IMR-90 (cell line): ENCODE measurements around the gene TMEM53. TPM values are rescaled to one million over a fixed set of nuclear protein-coding genes. Genes with fewer than 3 reads are reported as not detected.

Experiments used
- ATAC-seq: fragments of 200-7000 bp; cut with Tn5 transposase; 2 replicates; pipeline ENCODE4 v1.9.1; 2020; ENCODE audit warnings: low read depth, mild to moderate bottlenecking, moderate library complexity
- BruUV-seq: library from RNA; stranded (reverse); fragments of 400-500 nt; replicated peaks from 2 replicates; lab custom pipeline; 2021; lab: Mats Ljungman, UMichigan
- CTCF ChIA-PET: fragments of 300-600 bp; formaldehyde crosslinking; extraction: SDS; loops from one replicate; lab custom pipeline; 2021; ENCODE audit warnings: antibody characterized with exemption; lab: Yijun Ruan, JAX
- POLR2A ChIA-PET: fragments of 300-600 bp; sonication (Branson Sonifier 250); formaldehyde crosslinking; loops from one replicate; lab custom pipeline; 2022; ENCODE audit warnings: antibody characterized with exemption; ENCODE audit not compliant: unreplicated experiment; lab: Charles Lee
- DNase-seq: peaks from one replicate; pipeline ENCODE4 v3.0.0; 2013
- H2AFZ ChIP-seq: replicated peaks from 2 replicates; pipeline ENCODE3; 2013; ENCODE audit warnings: low read length, mild to moderate bottlenecking; ENCODE audit not compliant: poor library complexity
- H2AK5ac ChIP-seq: 2 replicates; pipeline ENCODE4 v1.6.1; 2013; ENCODE audit warnings: low read depth, low read length, inconsistent platforms
- H2AK9ac ChIP-seq: replicated peaks from 2 replicates; pipeline ENCODE3; 2013; ENCODE audit warnings: mild to moderate bottlenecking, low read depth, low read length, moderate library complexity; ENCODE audit not compliant: poor library complexity
- H2BK120ac ChIP-seq: 2 replicates; pipeline ENCODE4 v1.6.1; 2013; ENCODE audit warnings: low read depth, low read length, inconsistent platforms
- H2BK15ac ChIP-seq: 3 replicates; pipeline ENCODE4 v1.6.1; 2013; ENCODE audit warnings: low read depth, low read length, inconsistent platforms
- H2BK20ac ChIP-seq: 2 replicates; pipeline ENCODE4 v1.6.1; 2013; ENCODE audit warnings: low read depth, mild to moderate bottlenecking, inconsistent platforms, low read length, moderate library complexity
- H2BK5ac ChIP-seq: 2 replicates; pipeline ENCODE4 v1.6.1; 2013; ENCODE audit warnings: mild to moderate bottlenecking, low read depth, low read length, inconsistent platforms; ENCODE audit not compliant: poor library complexity, severe bottlenecking
- H3K14ac ChIP-seq: replicated peaks from 2 replicates; pipeline ENCODE4 v1.6.1; 2013; ENCODE audit warnings: low read depth, low read length, inconsistent platforms
- H3K18ac ChIP-seq: 2 replicates; pipeline ENCODE4 v1.6.1; 2013; ENCODE audit warnings: low read depth, low read length, control low read depth
- H3K23ac ChIP-seq: 2 replicates; pipeline ENCODE4 v1.6.1; 2013; ENCODE audit warnings: low read depth, low read length, inconsistent platforms
- H3K27ac ChIP-seq: 2 replicates; pipeline ENCODE4 v1.5.1; 2013; ENCODE audit warnings: mild to moderate bottlenecking, control low read depth, low read length; ENCODE audit not compliant: insufficient read depth
- H3K27me3 ChIP-seq: 2 replicates; pipeline ENCODE4 v1.6.1; 2013; ENCODE audit warnings: low read length; ENCODE audit not compliant: control insufficient read depth, insufficient read depth
- H3K36me3 ChIP-seq: 2 replicates; pipeline ENCODE4 v1.6.1; 2013; ENCODE audit warnings: low read length, mixed read lengths; ENCODE audit not compliant: control insufficient read depth, insufficient read depth
- H3K4ac ChIP-seq: 2 replicates; pipeline ENCODE4 v1.6.1; 2013; ENCODE audit warnings: low read depth, low read length, inconsistent platforms
- H3K4me1 ChIP-seq: 2 replicates; pipeline ENCODE4 v1.6.1; 2013; ENCODE audit warnings: low read length, mixed read lengths; ENCODE audit not compliant: control insufficient read depth, insufficient read depth
- H3K4me2 ChIP-seq: 2 replicates; pipeline ENCODE4 v1.6.1; 2013; ENCODE audit warnings: low read depth, mild to moderate bottlenecking, control low read depth, low read length, moderate library complexity
- H3K4me3 ChIP-seq: 2 replicates; pipeline ENCODE4 v1.5.1; 2013; ENCODE audit warnings: low read depth, mild to moderate bottlenecking, control low read depth, low read length, moderate library complexity; ENCODE audit not compliant: insufficient read depth
- H3K56ac ChIP-seq: 2 replicates; pipeline ENCODE4 v1.6.1; 2013; ENCODE audit warnings: low read length, inconsistent platforms; ENCODE audit not compliant: insufficient read depth; ENCODE audit errors: extremely low read depth
- H3K79me1 ChIP-seq, 2 experiments: 2 replicates each; pipeline ENCODE4 v1.6.1; 2013; ENCODE audit warnings: low read length in 2 of 2, inconsistent platforms in 1 of 2, low read depth in 1 of 2
- H3K9ac ChIP-seq: 2 replicates; pipeline ENCODE4 v1.6.1; 2013; ENCODE audit warnings: low read depth, low read length, control low read depth
- H3K9me1 ChIP-seq: 2 replicates; pipeline ENCODE4 v1.6.1; 2013; ENCODE audit warnings: low read length, inconsistent platforms; ENCODE audit not compliant: insufficient read depth
- H3K9me3 ChIP-seq: 2 replicates; pipeline ENCODE4 v1.6.1; 2013; ENCODE audit warnings: low read length; ENCODE audit not compliant: control insufficient read depth, insufficient read depth
- H4K20me1 ChIP-seq: 2 replicates; pipeline ENCODE4 v1.6.1; 2013; ENCODE audit warnings: low read length, inconsistent platforms; ENCODE audit not compliant: insufficient read depth
- H4K5ac ChIP-seq: 2 replicates; pipeline ENCODE4 v1.6.1; 2013; ENCODE audit warnings: mild to moderate bottlenecking, low read depth, low read length, control low read depth
- H4K8ac ChIP-seq, 2 experiments: 2 replicates each; pipeline ENCODE4 v1.6.1; 2013; ENCODE audit warnings: low read depth in 2 of 2, low read length in 2 of 2, control low read depth in 1 of 2, inconsistent platforms in 1 of 2
- H4K91ac ChIP-seq: 2 replicates; pipeline ENCODE4 v1.6.1; 2013; ENCODE audit warnings: low read depth, low read length, inconsistent platforms; ENCODE audit not compliant: insufficient read depth
- BHLHE40 ChIP-seq: fragments of 150-350 bp; IDR thresholded peaks from 2 replicates; pipeline ENCODE4 v1.6.1; 2016; ENCODE audit warnings: mild to moderate bottlenecking, low read depth, low read length
- CEBPB ChIP-seq: IDR thresholded peaks from 2 replicates; pipeline ENCODE4 v1.6.1; 2012; ENCODE audit warnings: low read depth, low read length, improper control_type of control experiment
- CTCF ChIP-seq: conservative IDR thresholded peaks from 2 replicates; pipeline ENCODE4 v1.5.1; 2012; ENCODE audit warnings: mild to moderate bottlenecking, low read depth, low read length, improper control_type of control experiment
- MAFK ChIP-seq: IDR thresholded peaks from 2 replicates; pipeline ENCODE4 v1.6.1; 2012; ENCODE audit warnings: low read depth, low read length, improper control_type of control experiment
- MAZ ChIP-seq: IDR thresholded peaks from 2 replicates; pipeline ENCODE4 v1.6.1; 2012; ENCODE audit warnings: low read depth, mild to moderate bottlenecking, low read length, improper control_type of control experiment, moderate library complexity, borderline replicate concordance
- NFE2L2 ChIP-seq: fragments of 150-350 bp; IDR thresholded peaks from 2 replicates; pipeline ENCODE4 v1.6.1; 2016; ENCODE audit warnings: low read depth, mild to moderate bottlenecking, low read length
- RAD21 ChIP-seq: IDR thresholded peaks from 2 replicates; pipeline ENCODE4 v1.6.1; 2012; ENCODE audit warnings: low read length, improper control_type of control experiment
- WGBS, 2 experiments: methylation state at CpG; one replicate each; pipeline versions ENCODE4 v1.1.5 to v1.1.7; 2013; ENCODE audit warnings: missing lambda C conversion rate in 2 of 2; ENCODE audit not compliant: insufficient read length in 1 of 2; ENCODE audit errors: extremely low coverage in 2 of 2; 5-methylcytosine and 5-hydroxymethylcytosine counted together
- dilution Hi-C: fragments of 300-500 bp; cut with HindIII; formaldehyde crosslinking; loops from one replicate; pipeline ENCODE4 v1.14.3; 2018; ENCODE audit warnings: low sequenced_read_pairs; ENCODE audit not compliant: unreplicated experiment
- in situ Hi-C: fragments of 300-500 bp; cut with MboI; formaldehyde crosslinking; loops from 3 replicates; pipeline ENCODE4 v1.14.3; 2019; ENCODE audit warnings: low sequenced_read_pairs, inconsistent platforms, mixed read lengths
- intact Hi-C: fragments of 100-400 bp; cut with micrococcal nuclease; formaldehyde crosslinking; loops from 2 replicates; pipeline ENCODE4 v1.10.0; 2022
- polyA plus RNA-seq, 3 experiments: library from polyadenylated mRNA; depleted of rRNA; stranded (reverse); fragments of >200 nt; gene quantifications; 2 replicates each; pipeline ENCODE4 v1.2.3, GENCODE V29; 2012; ENCODE audit warnings: low replicate concordance in 1 of 3
- total RNA-seq: library from RNA; depleted of rRNA; stranded (reverse); fragments of >200 nt; gene quantifications from 2 replicates; pipeline ENCODE4 v1.2.3, GENCODE V29; 2012
- TF ChIP-seq, protein P1 (sequence below): fragments of 150-350 bp; IDR thresholded peaks from 2 replicates; pipeline ENCODE4 v1.6.1; 2016; ENCODE audit warnings: low read depth, mild to moderate bottlenecking, low read length, moderate library complexity, borderline replicate concordance

Gene TMEM53
- total and polyA plus RNA-seq, 2 of the 4 experiments (the other 2 are of a cell fraction) = 2.7 to 6.3 TPM

DNA sequence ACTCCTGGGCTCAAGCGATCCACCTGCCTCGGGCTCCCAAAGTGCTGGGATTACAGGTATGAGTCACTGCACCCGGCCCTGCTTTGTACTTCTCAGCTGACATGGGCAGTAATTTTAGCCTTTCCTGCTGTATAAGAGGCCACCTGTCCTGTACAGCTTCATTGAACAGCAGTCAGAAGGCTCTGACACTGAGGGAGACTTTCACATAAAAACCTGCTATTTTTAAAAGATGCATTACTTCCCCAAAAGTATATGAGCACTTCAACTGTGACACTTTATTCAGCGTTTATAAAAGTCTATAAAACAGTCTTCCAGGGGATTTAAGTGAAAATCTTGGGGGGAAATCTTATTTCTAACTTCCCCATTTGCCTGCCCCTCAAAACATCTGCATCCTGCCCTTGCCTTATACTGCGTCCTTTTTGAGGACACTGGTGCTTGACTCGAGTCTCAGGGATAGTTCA, 39.1 kb upstream of the TMEM53 start:
- Histone ChIP-seq H4K8ac (no peak overlapping the region), H2BK120ac (no peak overlapping the region), H3K18ac (no peak overlapping the region), H2BK5ac (no peak overlapping the region), H3K4me2 (no peak overlapping the region), H3K27ac (no peak overlapping the region), H3K14ac (no peak overlapping the region), H3K56ac (no peak overlapping the region), H2AK5ac (no peak overlapping the region), H4K20me1 (no peaks in the 10 kb centered on the region), H3K9ac (no peak overlapping the region), H4K5ac (no peak overlapping the region), H3K4me3 (no peak overlapping the region), H3K79me1 (no peaks in the 10 kb centered on the region; a peak in 1 of 4 replicates), H2AK9ac (no peak overlapping the region), H3K9me1 (peaks cover 1% of the 10 kb centered on the region; the same call in 1 of the 2 replicates), H4K91ac (no peak overlapping the region), H2BK20ac (no peak overlapping the region), H3K36me3 (no peaks in the 10 kb centered on the region), H2AFZ (no peak overlapping the region), H3K27me3 (peaks cover 2% of the 10 kb centered on the region; the same call in 1 of the 2 replicates), H3K9me3 (no peaks in the 10 kb centered on the region), H2BK15ac (no peak overlapping the region), H3K23ac (no peak overlapping the region), H3K4ac (no peak overlapping the region), H3K4me1 (peaks cover 7% of the 10 kb centered on the region)
- POLR2A ChIA-PET = no interaction called here
- ATAC-seq = no peak
- BruUV-seq = no TSS peak
- dilution Hi-C loops = no loop called here
- no CpG with 5 or more reads among the region's 6 CpGs for WGBS, 2 experiments
- no peak for TF ChIP-seq CTCF
- TF ChIP-seq CEBPB = no peak
- TF ChIP-seq MAFK = no peak
- TF ChIP-seq RAD21 = no peak
- TF ChIP-seq MAZ = no peak
- no peak for TF ChIP-seq NFE2L2
- TF ChIP-seq BHLHE40 = no peak
- TF ChIP-seq, protein P1, sequence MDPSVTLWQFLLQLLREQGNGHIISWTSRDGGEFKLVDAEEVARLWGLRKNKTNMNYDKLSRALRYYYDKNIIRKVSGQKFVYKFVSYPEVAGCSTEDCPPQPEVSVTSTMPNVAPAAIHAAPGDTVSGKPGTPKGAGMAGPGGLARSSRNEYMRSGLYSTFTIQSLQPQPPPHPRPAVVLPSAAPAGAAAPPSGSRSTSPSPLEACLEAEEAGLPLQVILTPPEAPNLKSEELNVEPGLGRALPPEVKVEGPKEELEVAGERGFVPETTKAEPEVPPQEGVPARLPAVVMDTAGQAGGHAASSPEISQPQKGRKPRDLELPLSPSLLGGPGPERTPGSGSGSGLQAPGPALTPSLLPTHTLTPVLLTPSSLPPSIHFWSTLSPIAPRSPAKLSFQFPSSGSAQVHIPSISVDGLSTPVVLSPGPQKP = no peak
- intact Hi-C loops = no loop called here
- DNase-seq = no peak
- CTCF ChIA-PET = interaction anchor here (0.6 kb wide), 1 partner anchor 9 kb away, joined by 4 read pairs; no protein-coding TSS in a partner anchor
- in situ Hi-C loops = no loop called here
